Lower leg skin (tissue), 4 donors: ENCODE data around the gene TRDMT1. TPM values are rescaled to one million over a fixed set of nuclear protein-coding genes. Genes with fewer than 3 reads are reported as not detected.

ENCODE experiments used
- DNase-seq, 2 donors: peaks; one replicate each; pipeline ENCODE4 v3.0.0-alpha.2; 2019; ENCODE audit warnings: low spot score in 2 of 2
- H3K4me3 ChIP-seq: fragments of 200-600 bp; sonication (generic); 2 replicates; pipeline ENCODE4 v1.5.1; 2017; ENCODE audit warnings: mild to moderate bottlenecking, low read depth; ENCODE audit not compliant: poor library complexity, severe bottlenecking
- POLR2A ChIP-seq, 2 donors: fragments of 450-650 bp; IDR thresholded peaks; one replicate each; pipeline ENCODE4 v1.6.1; 2016 to 2017; ENCODE audit warnings: antibody characterized with exemption in 2 of 2, mild to moderate bottlenecking in 1 of 2, moderate library complexity in 1 of 2
- WGBS, 2 donors: methylation state at CpG; one replicate each; pipeline ENCODE4 v1.1.5; 2018; 5-methylcytosine and 5-hydroxymethylcytosine counted together
- intact Hi-C: fragments of 100-400 bp; cut with DNase I; formaldehyde crosslinking; loops from one replicate; pipeline ENCODE4 v1.15.0; 2023; ENCODE audit warnings: low total_unique reads
- total RNA-seq, 4 donors: library from RNA; depleted of rRNA; stranded (reverse); fragments of >200 nt; gene quantifications; one replicate each; pipeline ENCODE4 v1.1.0, GENCODE V29; 2016
- TF ChIP-seq, protein P1 (sequence below), 3 donors: fragments of 450-650 bp; IDR thresholded peaks; one replicate each; pipeline ENCODE4 v1.5.1; 2016; ENCODE audit warnings: antibody characterized with exemption in 3 of 3, mild to moderate bottlenecking in 3 of 3, moderate library complexity in 2 of 3

Gene TRDMT1
- total RNA-seq, 4 donors from 2014 or later, result 3.9 to 4.5 (median 4.1) TPM

DNA sequence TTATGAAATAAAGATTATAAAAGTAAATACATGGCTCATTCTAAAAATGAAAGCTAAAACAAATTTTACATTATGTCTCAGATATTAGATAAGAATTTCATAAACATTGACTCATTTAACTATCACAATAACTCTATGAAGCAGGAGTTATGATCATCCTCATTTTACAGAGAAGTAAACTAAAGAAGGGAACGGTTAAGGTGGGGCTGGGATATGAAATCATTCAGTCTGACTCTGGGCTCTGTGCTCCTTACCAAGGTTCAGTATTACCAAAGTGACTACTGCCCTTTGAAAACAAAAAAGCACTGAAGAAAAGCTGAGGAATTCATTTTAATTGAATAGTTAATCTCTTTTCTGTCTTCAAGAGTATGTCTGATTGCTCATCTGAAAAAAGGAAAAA is 49.8 kb downstream of the TRDMT1 start:
- 79 to 80% methylated on average over 1 of the region's 1 CpG for WGBS, 2 donors
- no peak for TF ChIP-seq POLR2A (IDR thresholded peaks at IDR 0.05)
- TF ChIP-seq, protein P1, sequence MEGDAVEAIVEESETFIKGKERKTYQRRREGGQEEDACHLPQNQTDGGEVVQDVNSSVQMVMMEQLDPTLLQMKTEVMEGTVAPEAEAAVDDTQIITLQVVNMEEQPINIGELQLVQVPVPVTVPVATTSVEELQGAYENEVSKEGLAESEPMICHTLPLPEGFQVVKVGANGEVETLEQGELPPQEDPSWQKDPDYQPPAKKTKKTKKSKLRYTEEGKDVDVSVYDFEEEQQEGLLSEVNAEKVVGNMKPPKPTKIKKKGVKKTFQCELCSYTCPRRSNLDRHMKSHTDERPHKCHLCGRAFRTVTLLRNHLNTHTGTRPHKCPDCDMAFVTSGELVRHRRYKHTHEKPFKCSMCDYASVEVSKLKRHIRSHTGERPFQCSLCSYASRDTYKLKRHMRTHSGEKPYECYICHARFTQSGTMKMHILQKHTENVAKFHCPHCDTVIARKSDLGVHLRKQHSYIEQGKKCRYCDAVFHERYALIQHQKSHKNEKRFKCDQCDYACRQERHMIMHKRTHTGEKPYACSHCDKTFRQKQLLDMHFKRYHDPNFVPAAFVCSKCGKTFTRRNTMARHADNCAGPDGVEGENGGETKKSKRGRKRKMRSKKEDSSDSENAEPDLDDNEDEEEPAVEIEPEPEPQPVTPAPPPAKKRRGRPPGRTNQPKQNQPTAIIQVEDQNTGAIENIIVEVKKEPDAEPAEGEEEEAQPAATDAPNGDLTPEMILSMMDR (IDR thresholded peaks at IDR 0.05), result no peak
- no peak overlapping the region for H3K4me3 ChIP-seq
- no peak for DNase-seq
- intact Hi-C loops, result no loop called here

GRCh38 chr10:17147884-17148489 is 53.5 kb downstream of the TRDMT1 start:
- 81 to 83% methylated on average over 5 of the region's 5 CpGs for WGBS, 2 donors
- no peak overlapping the region for H3K4me3 ChIP-seq
- peak in 1 of 2 donors; percentile 22 for DNase-seq
- no peak for TF ChIP-seq POLR2A (IDR thresholded peaks at IDR 0.05)
- TF ChIP-seq, protein P1 (IDR thresholded peaks at IDR 0.05), result no peak
- intact Hi-C loops, result no loop called here

DNA sequence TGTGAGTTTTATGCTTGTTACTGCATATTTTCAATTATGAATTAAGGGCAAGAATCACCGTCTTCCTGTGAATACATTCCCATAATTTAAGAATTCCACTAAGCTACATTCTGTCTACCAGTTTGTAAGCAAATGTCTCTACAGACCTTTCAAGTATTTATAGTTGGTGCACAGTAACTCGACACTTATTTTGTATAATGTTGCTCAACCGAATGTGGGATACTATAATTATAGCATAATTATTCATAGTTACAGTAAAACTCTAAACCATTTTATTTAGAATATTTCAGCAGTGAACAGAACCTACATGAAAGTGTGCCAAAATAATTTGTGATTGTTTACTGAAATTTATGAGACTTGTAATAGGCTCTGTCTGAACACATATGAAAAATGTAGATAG is 54.6 kb downstream of the TRDMT1 start:
- WGBS, 2 donors, result 84 to 93% methylated on average over 3 of the region's 3 CpGs
- DNase-seq, result no peak
- no peak overlapping the region for H3K4me3 ChIP-seq
- TF ChIP-seq, protein P1 (IDR thresholded peaks at IDR 0.05), result no peak
- TF ChIP-seq POLR2A (IDR thresholded peaks at IDR 0.05), result no peak
- intact Hi-C loops, result no loop called here

DNA sequence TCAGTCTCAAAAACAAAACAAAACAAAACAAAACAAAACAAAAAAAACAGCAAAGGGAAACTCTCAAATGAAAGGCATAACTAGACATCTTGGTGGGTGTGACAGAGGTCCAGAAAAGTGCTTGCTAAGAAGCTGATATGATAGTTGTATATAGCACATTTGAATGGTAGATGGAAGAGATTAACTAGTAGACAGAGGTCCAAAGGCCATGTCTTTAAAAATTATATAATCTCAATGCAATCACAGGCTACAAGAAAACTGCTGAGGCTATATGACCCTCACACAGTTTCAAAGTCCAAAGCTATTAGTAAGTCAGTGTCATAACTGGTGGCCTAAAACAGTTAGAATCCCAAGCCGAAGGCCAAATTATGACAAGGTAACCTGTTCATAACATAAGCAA is 56.2 kb downstream of the TRDMT1 start:
- intact Hi-C loops, result no loop called here
- no peak overlapping the region for H3K4me3 ChIP-seq
- TF ChIP-seq POLR2A (IDR thresholded peaks at IDR 0.05), result no peak
- TF ChIP-seq, protein P1 (IDR thresholded peaks at IDR 0.05), result no peak
- DNase-seq, result no peak
- 88 to 97% methylated on average over 1 of the region's 1 CpG for WGBS, 2 donors

DNA sequence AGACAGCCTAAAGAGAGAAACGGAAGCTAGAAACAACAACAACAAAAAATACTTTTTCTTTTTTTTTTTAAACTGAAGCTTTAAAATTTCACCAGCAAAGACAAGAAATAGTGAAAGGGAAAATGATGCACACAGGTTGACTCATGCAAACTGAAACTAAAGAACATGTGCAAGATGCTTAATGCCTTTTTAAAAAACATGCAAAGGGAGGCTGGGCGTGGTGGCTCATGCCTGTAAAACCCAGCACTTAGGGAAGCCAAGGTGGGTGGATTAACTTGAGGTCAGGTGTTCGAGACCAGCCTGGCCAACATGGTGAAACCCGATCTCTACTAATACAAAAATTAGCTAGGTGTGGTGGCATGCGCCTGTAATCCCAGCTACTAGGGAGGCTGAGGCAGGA is 56.7 kb downstream of the TRDMT1 start:
- intact Hi-C loops, result no loop called here
- no peak for DNase-seq
- TF ChIP-seq POLR2A (IDR thresholded peaks at IDR 0.05), result no peak
- WGBS, 2 donors, result 76 to 85% methylated on average over 5 of the region's 5 CpGs
- H3K4me3 ChIP-seq, result no peak overlapping the region

DNA sequence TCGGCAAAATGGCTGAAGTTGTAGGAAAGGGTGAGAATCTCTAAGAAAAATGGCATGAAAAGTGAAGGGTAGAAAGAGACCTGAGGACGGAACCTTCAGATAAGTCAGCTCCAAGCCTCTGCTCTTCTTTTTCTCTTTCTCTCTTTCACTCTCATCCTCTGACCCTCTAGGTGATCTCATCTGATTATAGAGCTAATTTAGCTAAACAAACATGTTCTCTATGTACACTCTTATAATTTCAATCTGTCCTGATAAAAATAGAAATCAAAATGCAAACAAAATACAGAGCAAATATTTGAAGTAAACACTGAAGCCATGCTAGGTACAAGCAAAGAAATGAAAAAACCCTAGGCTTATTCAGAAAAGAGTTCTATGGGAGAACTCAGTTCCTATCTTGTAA is 57.4 kb downstream of the TRDMT1 start:
- WGBS, 2 donors, result 96 to 97% methylated on average over 2 of the region's 2 CpGs
- intact Hi-C loops, result no loop called here
- no peak for DNase-seq
- H3K4me3 ChIP-seq, result no peak overlapping the region
- TF ChIP-seq, protein P1 (IDR thresholded peaks at IDR 0.05), result no peak
- TF ChIP-seq POLR2A (IDR thresholded peaks at IDR 0.05), result no peak
